Stimulated activated CD4-positive, alpha-beta T cell treated with anti-CD3 and anti-CD28 coated beads, Interleukin-12 subunit alpha, Interleukin-12 subunit beta, amount 100 ng/mL, for 24 hours (primary cell): ENCODE measurements around the gene USP2.
A peak's percentile ranks its signal among the peaks of the same experiment; 100 is the strongest.

Experiments
- DNase-seq, 2 experiments: peaks; one replicate each; pipeline ENCODE4 v3.0.0-alpha.2; 2020; ENCODE audit warnings: low read depth in 2 of 2

USP2 gene

GRCh38 chr11:119322360-119322739 lies 59.1 kb downstream of the USP2 start:
- DNase-seq: no peak

- DNase-seq: peak in 1 of 2 experiments; percentile 38
Measured at GRCh38 chr11:119320776-119321524, 60.5 kb downstream of the USP2 start.

GRCh38 chr11:119320240-119320775 lies 61.2 kb downstream of the USP2 start:
- no peak for DNase-seq

GRCh38 chr11:119319700-119320239 lies 61.7 kb downstream of the USP2 start:
- DNase-seq: no peak

- no peak for DNase-seq
Measured at GRCh38 chr11:119319136-119319699, 62.3 kb downstream of the USP2 start.

GRCh38 chr11:119318240-119319135 lies 63.0 kb downstream of the USP2 start:
- DNase-seq: no peak

- DNase-seq: no peak
Measured at GRCh38 chr11:119317592-119318239, 63.8 kb downstream of the USP2 start.

- DNase-seq: no peak
Measured at GRCh38 chr11:119316729-119317591, 64.5 kb downstream of the USP2 start, which contains the start of gene MCAM. Gene MCAM (minus strand): TSS chr11:119317130. CDS start chr11:119317101, 29 bp downstream.

GRCh38 chr11:119316016-119316728 lies 65.3 kb downstream of the USP2 start:
- no peak for DNase-seq

GRCh38 chr11:119315131-119316015 lies 66.1 kb downstream of the USP2 start:
- DNase-seq: no peak

- DNase-seq: no peak
Measured at GRCh38 chr11:119314726-119315125, 66.8 kb downstream of the USP2 start.

- DNase-seq: no peak
Measured at GRCh38 chr11:119310682-119311052, 70.8 kb downstream of the USP2 start.

GRCh38 chr11:119309953-119310681 lies 71.4 kb downstream of the USP2 start:
- DNase-seq: no peak

GRCh38 chr11:119309411-119309810 lies 72.1 kb downstream of the USP2 start:
- DNase-seq: no peak

GRCh38 chr11:119307974-119308373 lies 73.5 kb downstream of the USP2 start:
- no peak for DNase-seq

- no peak for DNase-seq
Measured at GRCh38 chr11:119307219-119307618, 74.3 kb downstream of the USP2 start.

GRCh38 chr11:119306373-119306890 lies 75.1 kb downstream of the USP2 start:
- no peak for DNase-seq
